Measurements from ENCODE around the gene TNFSF9.
"Not testable (repeated sequence)": the region's sequence is repeated elsewhere in the genome, so short reads cannot be mapped to it uniquely, and the experiment has no call there.

Gene TNFSF9

DNA sequence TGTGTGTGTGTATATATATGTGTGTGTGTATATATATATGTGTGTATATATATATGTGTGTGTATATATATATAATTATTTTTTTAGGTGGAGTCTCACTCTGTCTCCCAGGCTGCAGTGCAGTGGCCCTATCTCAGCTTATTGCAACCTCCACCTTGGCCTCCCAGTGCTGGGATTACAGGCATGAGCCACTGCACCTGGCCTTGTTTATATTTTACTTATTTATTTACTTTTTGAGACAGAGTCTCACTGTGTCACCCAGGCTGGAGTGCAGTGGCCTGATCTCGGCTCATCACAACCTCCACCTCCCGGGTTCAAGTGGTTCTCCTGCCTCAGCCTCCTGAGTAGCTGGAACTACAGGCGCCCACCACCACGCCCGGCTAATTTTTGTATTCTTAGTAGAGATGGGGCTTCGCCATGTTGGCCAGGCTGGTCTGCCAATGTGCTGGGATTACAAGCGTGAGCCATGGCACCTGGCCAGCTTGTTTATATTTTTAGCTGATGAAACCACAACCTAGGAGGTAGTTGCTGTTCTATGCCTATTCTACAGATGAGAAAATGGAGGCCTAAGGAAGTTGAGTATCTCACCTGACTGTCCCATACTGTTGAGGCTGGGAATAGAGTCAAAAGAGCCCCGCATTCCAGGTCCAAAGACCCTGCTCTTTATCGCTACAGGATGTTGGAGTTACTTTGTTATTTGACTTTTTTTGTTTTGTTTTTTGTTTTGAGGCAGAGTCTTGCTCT, 22.6 kb upstream of the TNFSF9 start:
- not testable (repeated sequence) for DNase-seq (ENCODE audit: low spot score)

DNA sequence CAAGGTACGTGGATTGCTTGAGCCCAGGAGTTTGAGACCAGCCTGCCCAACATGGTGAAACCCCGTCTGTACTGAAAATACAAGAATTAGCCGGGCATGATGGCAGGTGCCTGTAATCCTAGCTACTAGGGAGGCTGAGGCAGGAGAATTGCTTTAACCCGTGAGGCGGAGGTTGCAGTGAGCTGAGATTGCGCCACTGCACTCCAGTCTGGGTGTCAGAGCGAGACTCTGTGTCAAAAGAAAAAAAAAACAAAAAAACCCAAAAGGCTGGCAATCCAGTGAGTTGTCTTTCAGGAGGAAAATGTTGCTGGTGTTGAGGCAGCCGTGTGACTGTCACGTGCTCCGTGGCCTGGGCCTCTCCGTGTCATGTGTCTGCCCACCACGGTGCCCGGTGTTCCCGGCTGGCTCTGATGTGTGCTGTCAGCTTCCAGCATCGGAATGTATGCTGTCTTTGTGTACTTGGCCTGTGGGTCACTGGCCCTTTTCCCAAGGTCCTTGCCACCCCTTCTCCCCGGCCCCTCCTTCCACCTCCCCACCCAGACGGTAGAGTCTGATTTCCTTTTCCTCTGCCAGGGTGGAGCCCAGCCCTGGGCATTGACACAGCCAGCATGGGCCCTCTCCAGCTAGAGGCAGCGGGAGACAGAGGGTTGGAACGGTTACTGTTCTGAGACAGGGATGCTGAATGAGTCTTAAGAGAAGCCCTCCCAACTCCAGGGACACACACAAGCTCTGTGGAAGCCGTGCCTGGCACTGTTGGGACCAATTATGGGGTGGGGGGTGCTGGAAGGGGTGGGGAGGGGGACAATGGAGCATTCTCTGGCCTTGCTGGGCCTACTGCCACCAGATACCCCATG, 21.5 kb upstream of the TNFSF9 start:
- DNase-seq (ENCODE audit: low spot score), result no peak

DNA sequence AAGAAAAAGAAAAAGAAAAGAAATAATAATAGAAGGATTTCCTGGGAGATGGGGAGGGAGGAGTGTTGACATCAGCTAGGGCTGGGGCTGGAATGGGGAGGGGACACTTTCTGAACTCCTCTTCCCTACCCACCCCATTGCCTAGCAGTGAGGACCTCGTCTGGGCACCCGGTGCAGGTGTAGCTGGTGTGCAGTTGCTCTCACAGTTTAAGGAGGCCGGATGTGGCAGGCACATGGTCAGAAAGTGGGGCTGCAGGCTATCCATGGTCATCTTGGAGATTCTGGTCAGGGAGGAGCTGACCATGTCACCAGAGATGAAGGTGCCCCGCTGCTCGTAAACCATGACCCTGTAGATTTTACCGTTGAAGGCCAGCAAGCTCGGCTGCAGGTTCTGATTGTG, 20.2 kb upstream of the TNFSF9 start:
- DNase-seq (ENCODE audit: low spot score), result no peak

DNA sequence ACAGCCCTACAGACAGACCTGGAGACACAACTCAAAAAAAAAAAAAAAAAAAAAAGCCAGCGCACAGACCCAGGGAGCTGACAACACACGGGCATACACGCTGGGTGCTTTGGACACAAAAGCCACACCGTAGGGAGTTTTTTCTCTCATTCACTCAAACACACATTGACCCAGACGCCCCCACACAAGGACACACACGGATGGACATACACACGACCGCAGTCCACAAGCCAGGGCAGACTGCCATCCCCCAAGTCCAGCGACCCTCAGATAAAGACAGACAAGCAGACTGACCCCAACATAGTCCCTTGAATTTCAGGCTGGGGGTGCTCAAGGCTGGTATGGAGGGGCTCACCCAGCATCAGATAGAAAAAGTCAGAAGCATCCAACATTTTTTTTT, 16.7 kb upstream of the TNFSF9 start:
- DNase-seq (ENCODE audit: low spot score), result no peak

DNA sequence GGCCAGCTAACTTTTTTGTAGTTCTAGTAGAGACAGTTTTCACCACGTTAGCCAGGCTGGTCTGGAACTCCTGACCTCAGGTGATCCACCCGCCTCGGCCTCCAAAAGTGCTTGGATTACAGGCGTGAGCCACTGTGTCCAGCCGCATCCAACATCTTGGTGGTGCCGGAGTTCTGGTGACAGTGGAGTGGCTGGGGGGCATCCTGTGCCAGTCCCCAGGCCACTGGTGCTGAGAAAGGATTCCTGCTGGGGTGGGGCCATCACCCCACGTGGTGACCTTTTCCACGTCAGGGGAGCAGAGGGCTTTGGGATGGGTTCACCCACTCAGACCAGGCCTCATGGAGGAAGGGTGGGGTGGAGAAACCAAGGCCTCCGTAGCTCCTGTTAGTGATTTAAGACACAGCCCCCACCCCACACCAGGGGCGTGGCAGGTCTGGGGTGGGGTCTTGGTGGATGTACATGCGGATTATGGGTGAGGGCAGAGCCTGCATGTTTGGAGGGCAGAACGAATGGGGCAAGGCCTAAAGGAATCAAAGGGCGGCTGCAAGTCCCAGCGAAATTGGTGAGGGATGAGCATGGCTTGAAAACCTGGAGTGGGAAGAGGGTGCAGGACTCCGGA, 15.8 kb upstream of the TNFSF9 start:
- no peak for DNase-seq (ENCODE audit: low spot score)

DNA sequence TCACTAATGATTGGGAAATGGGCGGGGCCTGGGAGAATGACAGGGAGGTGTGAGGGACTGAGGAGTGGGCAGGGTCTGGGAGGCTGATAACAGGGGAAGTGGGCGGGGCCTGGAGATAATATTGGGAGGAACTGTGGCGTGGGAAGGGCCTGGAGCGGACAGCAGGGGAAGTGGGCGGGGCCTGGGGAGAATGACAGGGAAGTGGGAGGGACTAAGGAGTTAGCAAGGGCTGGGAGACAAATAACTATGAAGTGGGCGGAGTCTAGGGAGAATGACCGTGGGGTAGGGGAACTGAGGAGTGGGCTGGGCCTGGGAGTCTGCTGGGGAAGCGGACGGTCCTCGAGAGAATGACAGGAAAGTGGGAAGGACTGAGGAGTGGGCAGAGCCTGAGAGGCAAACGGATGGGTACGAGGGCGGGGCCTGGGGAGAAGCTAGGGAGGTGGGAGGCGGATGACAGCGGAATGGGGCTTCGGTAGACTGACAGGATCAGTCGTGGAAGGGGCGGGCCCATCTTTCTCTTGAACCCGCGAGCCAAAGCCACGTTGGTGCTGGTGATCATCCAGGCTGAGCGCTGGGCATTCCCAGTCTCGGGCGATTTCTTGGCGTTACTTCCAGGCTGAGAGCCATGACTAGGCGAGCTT, 14.7 kb upstream of the TNFSF9 start:
- DNase-seq (ENCODE audit: low spot score), result peak; percentile 98

DNA sequence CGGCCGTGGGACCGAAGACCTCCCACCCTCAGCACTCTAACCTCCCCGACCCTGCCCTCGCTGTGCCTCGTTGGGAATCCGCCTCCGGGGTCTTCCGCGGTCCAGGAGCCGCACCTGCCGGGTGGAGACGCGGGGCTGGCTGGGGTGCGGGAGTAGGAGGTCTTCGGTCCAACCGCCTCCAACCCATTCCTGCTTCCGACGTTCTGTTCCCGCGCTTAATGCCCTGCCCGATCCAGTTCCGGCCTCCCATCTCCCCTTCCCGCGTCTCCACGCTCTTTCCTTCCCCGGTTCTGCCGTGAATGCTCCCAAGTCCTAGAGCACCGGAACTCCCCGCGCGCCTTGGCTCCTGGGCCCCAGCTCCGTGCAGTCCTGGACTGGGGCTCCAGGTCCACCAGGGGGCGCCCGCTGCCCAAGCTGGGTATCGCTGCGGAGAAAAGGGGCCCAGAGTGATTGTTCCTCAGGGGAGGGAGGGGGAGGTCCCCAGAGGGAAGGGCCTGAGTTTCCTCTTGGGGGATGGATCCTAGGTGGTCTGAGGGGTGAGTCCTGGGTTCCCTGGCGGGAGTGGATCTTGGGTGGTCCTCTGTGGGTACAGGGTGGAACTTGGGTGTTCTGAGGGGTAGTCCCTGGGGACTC, 14.1 kb upstream of the TNFSF9 start:
- DNase-seq (ENCODE audit: low spot score), result peak; percentile 91

DNA sequence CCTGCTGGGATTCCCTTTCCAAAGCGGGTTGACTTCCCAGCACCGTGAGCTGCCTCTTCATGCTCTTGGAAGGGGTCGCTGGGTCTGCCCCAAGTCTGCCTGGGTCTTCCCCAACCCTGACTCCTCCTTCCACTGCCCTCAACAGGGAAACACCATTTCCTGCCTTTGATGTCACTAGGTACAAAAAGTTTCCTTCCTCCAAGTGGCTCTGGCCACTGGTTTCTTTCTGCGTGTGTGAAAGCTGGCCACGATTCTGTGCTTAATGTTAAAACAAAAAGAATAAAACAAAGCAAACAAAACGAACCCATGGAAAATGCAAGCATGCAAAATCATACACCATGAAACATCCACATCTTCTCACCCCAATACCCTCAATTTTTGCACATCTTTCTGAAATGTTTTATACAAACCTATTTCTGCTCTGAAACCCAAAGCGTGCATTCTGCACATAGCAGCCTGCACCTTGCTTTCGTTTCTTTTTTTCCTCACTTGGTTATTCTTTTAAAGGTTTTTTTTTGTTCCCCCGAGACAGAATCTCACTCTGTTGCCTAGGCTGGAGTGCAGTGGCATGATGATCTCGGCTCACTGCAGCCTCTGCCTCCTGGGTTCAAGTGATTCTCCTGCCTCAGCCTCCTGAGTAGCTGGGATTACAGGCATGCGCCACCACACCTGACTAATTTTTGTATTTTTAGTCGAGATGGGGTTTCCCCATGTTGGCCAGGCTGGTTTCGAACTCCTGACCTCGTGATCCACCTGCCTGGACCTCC, 12.5 kb upstream of the TNFSF9 start:
- DNase-seq (ENCODE audit: low spot score), result no peak

DNA sequence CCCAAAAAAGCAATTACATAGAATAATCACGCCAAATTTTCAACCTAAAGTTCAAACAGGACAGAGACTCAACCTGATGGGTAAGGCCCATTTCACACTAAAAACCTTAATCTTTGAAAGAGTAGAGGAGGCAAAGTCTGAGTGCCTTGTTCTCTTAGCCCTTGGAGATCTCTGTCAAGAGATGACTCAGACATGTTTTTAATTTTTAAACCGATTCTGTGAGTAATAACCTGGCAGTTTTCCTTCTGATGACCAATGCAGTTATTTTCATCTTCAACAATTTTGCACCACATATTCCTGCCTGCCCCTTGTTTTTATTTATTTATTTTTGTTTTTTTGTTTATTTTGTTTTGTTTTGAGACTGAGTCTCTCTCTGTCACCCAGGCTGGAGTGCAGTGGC, 11.5 kb upstream of the TNFSF9 start:
- peak; percentile 84 for DNase-seq (ENCODE audit: low spot score)

DNA sequence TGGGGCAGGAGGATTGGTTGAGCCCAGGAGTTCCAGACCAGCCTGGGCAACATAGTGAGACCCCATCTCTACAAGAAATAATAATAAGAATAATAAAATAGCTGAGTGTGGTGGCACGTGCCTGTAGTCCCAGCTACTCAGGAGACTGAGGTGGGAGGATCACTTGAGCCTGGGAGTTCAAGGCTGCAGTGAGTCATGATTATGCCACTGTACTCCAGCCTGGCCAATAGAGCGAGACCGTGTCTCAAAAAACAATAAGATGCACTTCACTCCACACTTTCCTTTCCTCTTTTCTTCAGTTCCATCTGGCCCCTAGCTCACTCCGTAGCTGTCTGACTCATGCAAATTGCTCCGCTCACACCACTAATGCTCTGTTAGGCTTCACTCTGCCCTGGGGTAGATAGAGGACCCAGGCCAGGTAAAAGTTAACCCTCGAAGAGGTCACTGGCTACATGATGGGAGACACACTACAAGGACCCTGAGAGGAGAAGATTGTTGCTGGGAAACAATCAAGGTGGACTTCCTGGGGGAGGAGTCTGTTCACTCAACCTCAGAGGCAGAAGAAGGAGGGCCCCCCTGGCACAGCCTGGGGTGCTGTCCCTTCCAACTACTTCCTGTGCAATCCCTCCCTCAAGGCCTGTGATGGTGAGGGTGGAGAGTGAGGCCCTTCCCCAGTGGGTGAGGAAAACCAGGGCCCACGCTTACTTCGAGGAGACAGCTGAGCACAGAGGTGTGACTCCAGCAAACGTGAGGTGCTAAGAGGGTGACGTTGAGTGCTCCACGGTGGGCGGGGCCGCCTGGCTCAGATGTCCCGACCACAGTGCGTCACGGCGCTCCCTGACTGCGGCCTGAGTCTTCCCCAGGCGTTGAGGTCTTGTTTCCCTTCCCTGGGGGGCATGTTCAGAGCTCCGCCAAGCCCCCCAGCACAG, 8.8 kb upstream of the TNFSF9 start:
- no peak for DNase-seq (ENCODE audit: low spot score)

DNA sequence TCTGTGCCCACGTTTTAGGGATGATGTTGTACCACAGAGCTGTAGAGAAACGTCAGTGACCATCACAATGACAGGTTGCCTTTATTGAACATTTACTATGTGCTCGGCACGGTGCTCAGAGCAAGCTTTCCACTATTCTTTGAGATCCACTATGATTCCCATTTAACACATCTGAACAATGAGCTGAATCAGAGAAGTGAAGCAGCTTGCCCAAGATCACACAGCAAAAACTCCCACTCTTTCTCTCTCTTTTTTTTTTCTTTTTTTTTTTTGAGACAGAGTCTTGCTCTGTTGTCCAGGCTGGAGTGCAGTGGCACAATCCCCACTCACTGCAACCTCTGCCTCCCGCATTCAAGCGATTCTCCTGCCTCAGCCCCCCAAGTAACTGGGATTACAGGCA, 8.1 kb upstream of the TNFSF9 start:
- DNase-seq (ENCODE audit: low spot score), result no peak

DNA sequence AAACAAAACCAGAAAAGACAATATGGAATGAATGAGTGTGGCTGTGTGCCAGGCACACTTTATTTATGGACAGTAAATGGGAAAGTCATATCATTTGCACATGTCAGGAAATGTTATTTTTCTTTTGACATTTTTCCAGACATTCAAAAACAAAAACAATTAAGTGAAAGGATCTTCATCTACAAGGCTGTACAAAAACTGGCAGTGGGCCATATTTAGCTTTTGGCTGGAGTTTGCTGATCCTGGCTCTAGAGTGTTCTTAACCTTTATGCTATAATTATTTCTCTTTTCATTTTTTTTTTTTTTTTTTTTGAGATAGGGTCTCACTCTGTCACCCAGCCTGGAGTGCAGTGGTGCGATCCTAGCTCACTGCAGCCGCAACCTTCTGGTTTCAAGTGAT, 6.5 kb upstream of the TNFSF9 start:
- DNase-seq (ENCODE audit: low spot score), result no peak

DNA sequence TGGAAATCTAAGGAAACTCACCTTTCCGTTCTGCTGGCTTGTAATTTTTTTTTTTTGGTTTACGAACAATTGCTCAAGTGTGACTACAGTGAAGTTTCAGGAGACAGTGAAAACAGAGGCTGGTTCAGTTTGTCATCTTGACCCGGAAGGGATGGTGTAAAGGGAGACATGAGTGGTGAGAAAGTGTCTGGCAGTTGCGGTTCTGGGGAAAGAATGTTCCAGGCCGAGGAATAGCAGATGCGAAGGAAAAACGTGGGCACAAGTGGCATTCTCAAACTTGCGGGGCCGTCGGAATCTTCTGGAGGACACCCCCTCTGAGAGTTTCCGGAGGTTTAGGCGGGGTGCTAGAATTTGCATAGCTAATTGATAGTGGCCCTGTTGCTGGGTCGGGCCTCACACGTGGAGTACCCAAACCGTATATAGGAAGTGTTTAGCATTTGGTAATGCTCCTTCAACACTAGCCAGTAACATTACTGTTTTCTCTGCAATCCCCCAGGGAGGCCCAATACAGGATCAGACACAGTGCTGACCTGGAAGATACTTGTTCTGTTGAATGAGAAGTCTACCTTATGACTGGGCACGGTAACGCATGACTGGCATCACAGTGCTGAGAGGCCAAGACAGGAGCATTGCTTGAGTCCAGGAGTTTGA, 2.8 kb upstream of the TNFSF9 start:
- no peak for DNase-seq (ENCODE audit: low spot score)

DNA sequence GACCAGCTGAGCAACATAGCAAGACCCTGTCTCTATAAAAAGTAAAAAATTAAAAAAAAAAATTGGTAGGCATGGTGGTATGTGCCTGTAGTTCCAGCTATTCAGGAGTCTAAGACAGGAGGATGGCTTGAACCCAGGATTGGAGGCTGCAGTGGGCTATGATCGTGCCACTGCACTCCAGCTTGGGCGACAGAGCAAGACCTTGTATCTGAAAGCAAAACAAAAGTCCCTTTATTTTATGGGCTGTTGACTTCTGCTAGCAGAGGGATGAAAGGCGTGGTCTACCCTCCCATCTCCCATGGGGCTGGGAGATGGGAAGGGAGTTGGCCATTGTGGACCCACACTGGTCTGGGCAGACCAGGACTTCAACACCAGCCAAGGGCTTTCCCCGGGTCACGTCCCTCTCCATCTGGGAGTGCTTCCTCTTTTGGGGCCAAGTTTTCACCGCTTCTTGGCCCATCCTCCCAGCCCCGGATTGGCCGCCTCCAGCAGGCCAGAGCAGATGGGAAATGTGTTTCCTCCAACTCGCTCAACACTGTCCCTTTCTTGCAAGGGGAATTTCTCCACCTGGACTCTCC, 2.2 kb upstream of the TNFSF9 start:
- DNase-seq (ENCODE audit: low spot score), result no peak

DNA sequence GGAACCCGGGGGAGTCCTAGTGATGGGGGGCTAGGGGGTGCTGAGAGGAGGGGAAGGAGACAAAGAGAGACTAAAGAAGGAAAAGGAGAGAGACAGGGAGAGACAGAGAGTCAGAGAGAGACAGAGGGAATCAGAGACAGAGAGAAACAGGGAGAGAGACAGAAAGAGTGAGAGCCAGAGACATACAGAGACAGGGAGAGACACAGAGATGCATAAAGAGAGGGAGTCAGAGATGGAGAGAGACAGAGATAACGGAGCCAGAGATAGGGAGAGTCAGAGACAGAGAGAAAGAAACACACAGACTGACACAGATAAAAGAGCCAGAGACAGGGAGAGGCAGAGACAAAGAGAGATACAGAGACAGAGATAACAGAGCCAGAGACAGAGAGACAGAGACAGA, 1.5 kb upstream of the TNFSF9 start:
- no peak for DNase-seq (ENCODE audit: low spot score)

DNA sequence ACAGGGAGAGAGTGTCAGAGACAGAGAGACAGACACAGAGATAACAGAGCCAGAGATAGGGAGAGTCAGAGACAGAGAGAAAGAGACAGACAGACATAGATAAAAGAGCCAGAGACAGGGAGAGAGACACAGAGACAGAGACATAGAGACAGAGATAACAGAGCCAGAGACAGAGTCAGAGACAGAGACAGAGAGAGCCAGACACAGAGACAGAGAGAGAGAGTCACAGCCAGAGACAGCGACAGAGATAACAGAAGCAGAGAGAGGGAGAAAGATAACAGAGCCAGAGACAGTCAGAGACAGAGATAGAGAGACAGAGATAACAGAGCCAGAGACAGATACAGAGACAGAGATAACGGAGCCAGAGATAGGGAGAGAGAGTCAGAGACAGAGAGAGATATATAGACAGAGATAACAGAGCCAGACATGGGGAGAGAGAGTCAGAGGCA, 865 bp upstream of the TNFSF9 start:
- DNase-seq (ENCODE audit: low spot score), result no peak

DNA sequence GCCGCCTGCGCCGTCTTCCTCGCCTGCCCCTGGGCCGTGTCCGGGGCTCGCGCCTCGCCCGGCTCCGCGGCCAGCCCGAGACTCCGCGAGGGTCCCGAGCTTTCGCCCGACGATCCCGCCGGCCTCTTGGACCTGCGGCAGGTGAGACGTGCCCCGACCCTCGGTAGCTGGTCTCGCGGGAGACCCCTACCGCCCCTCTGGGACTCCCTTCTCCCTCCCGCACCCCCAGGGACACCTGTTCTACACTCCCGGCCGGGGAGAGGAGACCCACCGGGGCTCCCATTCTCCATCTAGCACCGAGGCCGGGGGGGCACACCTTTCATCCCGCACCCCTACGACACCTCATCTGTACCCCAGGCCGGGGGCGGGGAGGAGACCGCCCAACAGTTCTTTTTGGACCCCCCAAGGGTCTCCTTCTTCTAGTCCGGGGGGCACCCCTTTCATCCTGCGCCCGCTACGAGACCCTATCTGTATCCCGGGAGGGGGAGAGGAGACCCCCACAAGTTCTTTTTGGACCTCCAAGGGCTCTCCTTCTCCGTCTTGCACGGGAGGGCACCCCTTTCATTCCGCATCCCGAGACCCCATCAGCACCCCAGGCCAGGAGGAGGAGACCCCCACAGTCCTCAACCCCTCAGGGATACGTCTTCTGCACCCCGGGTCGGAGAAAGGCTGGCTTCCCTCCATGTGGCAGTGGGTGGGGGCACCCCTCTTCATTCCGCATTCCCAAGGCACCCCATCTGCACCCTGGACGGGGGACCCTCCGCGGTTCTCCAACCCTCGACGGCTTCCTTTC, 533 bp downstream of the TNFSF9 start:
- DNase-seq (ENCODE audit: low spot score), result no peak

DNA sequence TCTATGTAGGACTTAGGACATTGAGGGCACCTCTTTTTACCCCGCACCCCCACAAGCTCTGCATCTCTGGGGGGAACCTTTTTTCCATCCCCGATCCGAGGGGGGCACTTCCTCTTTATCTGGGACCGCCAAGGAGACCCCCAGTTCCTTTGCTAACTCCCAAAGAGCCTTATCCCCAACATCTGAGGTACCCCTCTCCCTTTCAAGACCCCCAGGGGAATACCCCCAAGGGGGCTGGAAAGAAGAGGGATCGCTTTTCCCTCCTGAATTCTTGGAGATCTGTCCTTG, 1.1 kb downstream of the TNFSF9 start:
- no peak for DNase-seq (ENCODE audit: low spot score)
